K562 (cell line): ENCODE results near the gene FMNL2. TPM values are rescaled to one million over a fixed set of nuclear protein-coding genes. Genes with fewer than 3 reads are reported as not detected.

ENCODE experiments used
- ATAC-seq: fragments of 200-7000 bp; cut with Tn5 transposase; 3 replicates; pipeline ENCODE4 v1.9.1; 2020; ENCODE audit warnings: moderate library complexity
- BruUV-seq: library from RNA; stranded (reverse); fragments of 400-500 nt; replicated peaks from 2 replicates; lab custom pipeline; 2021; lab: Mats Ljungman, UMichigan
- CTCF ChIA-PET: fragments of 300-600 bp; formaldehyde crosslinking; extraction: SDS; loops from one replicate; lab custom pipeline; 2021; ENCODE audit warnings: low intra/inter-chr PET ratio; lab: Yijun Ruan, JAX
- POLR2A ChIA-PET: fragments of 300-600, 350-650 bp; sonication (Branson Sonifier 250); formaldehyde crosslinking; extraction: SDS; loops from one replicate; lab custom pipeline; 2021; ENCODE audit warnings: antibody characterized with exemption, inconsistent platforms; lab: Yijun Ruan, JAX
- DNase-seq, 4 experiments: peaks; one replicate each; pipeline versions ENCODE4 v3.0.0 to v3.0.0-alpha.2; 2011 to 2018; ENCODE audit warnings: low spot score in 3 of 4, mixed read lengths in 3 of 4; ENCODE audit errors: extremely low read depth in 1 of 4
- FAIRE-seq: peaks from 2 replicates; lab custom pipeline; 2011; peaks lifted over from hg19 to GRCh38; lab: Jason Lieb, UNC
- H2AFZ ChIP-seq: 2 replicates; pipeline ENCODE4 v1.6.0; 2011; ENCODE audit warnings: low read depth, low read length, control low read depth, inconsistent platforms
- H3K27ac ChIP-seq: fragments of 200-600 bp; 3 replicates; pipeline ENCODE4 v1.8.0; 2011; ENCODE audit warnings: low read depth, mild to moderate bottlenecking, control low read depth, inconsistent platforms, low read length, moderate library complexity, mixed read lengths; ENCODE audit errors: extremely low read depth
- H3K27me3 ChIP-seq, 2 experiments: fragments of 300-600 bp in 1 of 2; 2 replicates in 1 of 2; 3 replicates in 1 of 2; pipeline versions ENCODE4 v1.6.0 to v1.8.0; 2011; ENCODE audit warnings: inconsistent platforms in 2 of 2, low read length in 2 of 2, mild to moderate bottlenecking in 1 of 2, mixed read lengths in 1 of 2, moderate library complexity in 1 of 2; ENCODE audit not compliant: control insufficient read depth in 2 of 2, insufficient read depth in 2 of 2
- H3K36me3 ChIP-seq: fragments of 300-600 bp; 3 replicates; pipeline ENCODE4 v1.8.0; 2011; ENCODE audit warnings: mild to moderate bottlenecking, low read length, inconsistent platforms; ENCODE audit not compliant: control insufficient read depth, insufficient read depth
- H3K4me1 ChIP-seq, 2 experiments: fragments of 200-600 bp in 1 of 2; replicated peaks in 1 of 2; 2 replicates in 1 of 2; 3 replicates in 1 of 2; pipeline versions ENCODE4 v1.5.1 to v1.8.0; 2011; ENCODE audit warnings: inconsistent platforms in 2 of 2, low read length in 2 of 2, mild to moderate bottlenecking in 1 of 2, mixed read lengths in 1 of 2, moderate library complexity in 1 of 2; ENCODE audit not compliant: control insufficient read depth in 2 of 2, insufficient read depth in 2 of 2
- H3K4me2 ChIP-seq: 2 replicates; pipeline ENCODE4 v1.6.1; 2011; ENCODE audit warnings: low read length, control low read depth, inconsistent platforms, mixed read lengths; ENCODE audit not compliant: insufficient read depth
- H3K4me3 ChIP-seq: fragments of 200-600 bp; sonication (generic), shearing (Covaris generic); 2 replicates; pipeline ENCODE4 v1.5.1; 2016; ENCODE audit warnings: control low read depth, inconsistent platforms
- H3K79me2 ChIP-seq: fragments of 200-600 bp; 3 replicates; pipeline ENCODE4 v1.8.0; 2011; ENCODE audit warnings: low read length, inconsistent platforms; ENCODE audit not compliant: control insufficient read depth, insufficient read depth
- H3K9ac ChIP-seq, 2 experiments: 2 replicates each; pipeline versions ENCODE4 v1.6.0 to v1.6.1; 2011; ENCODE audit warnings: low read depth in 2 of 2, low read length in 2 of 2, control low read depth in 1 of 2, inconsistent platforms in 1 of 2, mild to moderate bottlenecking in 1 of 2, mixed read lengths in 1 of 2; ENCODE audit not compliant: insufficient read depth in 1 of 2
- H3K9me1 ChIP-seq: one replicate; pipeline ENCODE4 v1.6.0; 2011; ENCODE audit warnings: inconsistent platforms, mild to moderate bottlenecking, low read length, moderate library complexity; ENCODE audit not compliant: control insufficient read depth, insufficient read depth
- H3K9me3 ChIP-seq: replicated peaks from 2 replicates; pipeline ENCODE4 v1.5.1; 2011; ENCODE audit warnings: low read depth, low read length, inconsistent platforms; ENCODE audit not compliant: control insufficient read depth, insufficient read depth
- H4K20me1 ChIP-seq: replicated peaks from 2 replicates; pipeline ENCODE4 v1.6.1; 2011; ENCODE audit warnings: low read length, inconsistent platforms, mixed read lengths; ENCODE audit not compliant: control insufficient read depth, insufficient read depth
- CBX5 ChIP-seq: IDR thresholded peaks from 2 replicates; pipeline ENCODE4 v1.6.1; 2014; ENCODE audit warnings: low read depth, borderline replicate concordance
- NFIC ChIP-seq: fragments of 450-650 bp; IDR thresholded peaks from 2 replicates; pipeline ENCODE4 v1.6.1; 2017; ENCODE audit warnings: mild to moderate bottlenecking, inconsistent platforms
- NFIX ChIP-seq: fragments of 250-450 bp; sonication (Bioruptor Pico); IDR thresholded peaks from 2 replicates; pipeline ENCODE4 v1.4.0; 2020; ENCODE audit warnings: low read depth, mild to moderate bottlenecking, moderate library complexity
- ZBTB33 ChIP-seq: sonication (generic); formaldehyde crosslinking; IDR thresholded peaks from 2 replicates; pipeline ENCODE4 v1.8.1; 2023; ENCODE audit warnings: mild to moderate bottlenecking, missing genetic modification reagents
- ZFPM2 ChIP-seq: fragments of 250-450 bp; sonication (Bioruptor Pico); IDR thresholded peaks from 2 replicates; pipeline ENCODE4 v1.5.1; 2022; ENCODE audit warnings: mild to moderate bottlenecking
- ZNF766 ChIP-seq: fragments of 200-800 bp; sonication (Bioruptor generic); conservative IDR thresholded peaks from 2 replicates; pipeline ENCODE4 v1.6.1; 2016; ENCODE audit warnings: missing genetic modification characterization, missing compliant biosample characterization
- WGBS: fragments of 100-300 bp; shearing (Covaris generic); methylation state at CpG from one replicate; pipeline ENCODE4 v1.1.6; 2016; ENCODE audit warnings: low coverage, mixed read lengths; ENCODE audit not compliant: insufficient coverage; ENCODE audit errors: missing lambda C conversion rate; 5-methylcytosine and 5-hydroxymethylcytosine counted together
- in situ Hi-C: fragments of 300-500 bp; cut with MboI; formaldehyde crosslinking; loops from 4 replicates; pipeline ENCODE4 v1.15.0; 2018; ENCODE audit warnings: inconsistent platforms, mixed read lengths
- intact Hi-C: fragments of 100-400 bp; cut with micrococcal nuclease; formaldehyde crosslinking; loops from 2 replicates; pipeline ENCODE4 v1.14.2; 2022
- polyA plus RNA-seq, 8 experiments: library from polyadenylated mRNA; depleted of rRNA in 4 of 8; stranded (reverse) in 5 of 8; unstranded in 3 of 8; fragments of >200 nt; fragmentation: Nextera tagmentation in 2 of 8; fragmentation: Illumina TruSeq in 1 of 8; extraction: Ambion mirVana in 2 of 8; extraction: Trizol in 1 of 8; gene quantifications; 2 replicates each; pipeline versions ENCODE4 v1.2.1 to v1.2.3, GENCODE V29; 2011 to 2014; ENCODE audit warnings: inconsistent platforms in 1 of 8, missing spikeins in 1 of 8
- total RNA-seq, 7 experiments: library from RNA; depleted of rRNA in 6 of 7; stranded (reverse); fragments of >200 nt in 6 of 7; fragmentation: Illumina TruSeq in 2 of 7; extraction: Trizol in 2 of 7; gene quantifications; 2 replicates each; pipeline versions ENCODE4 v1.2.1 to v1.2.3, GENCODE V29; 2011 to 2021; ENCODE audit warnings: low replicate concordance in 1 of 7

Gene FMNL2
- total and polyA plus RNA-seq, 9 of the 15 experiments (the other 6 are each of a cell fraction or from before 2014, with no cell fraction given) = 0.15 to 0.49 (median 0.24) TPM; not detected in 1

GRCh38 chr2:152544638-152545037, 209.7 kb downstream of the FMNL2 start:
- Histone ChIP-seq H3K9me3 (no peaks in the 10 kb centered on the region), H3K79me2 (no peaks in the 10 kb centered on the region), H2AFZ (no peak overlapping the region), H3K4me2 (no peak overlapping the region), H3K4me3 (no peak overlapping the region), H3K27ac (no peak overlapping the region), H3K9me1 (no peaks in the 10 kb centered on the region), H3K27me3 (peaks cover 4 to 19% of the 10 kb centered on the region in 2 experiments; a peak in 4 of 5 replicates), H3K4me1 (no peaks in the 10 kb centered on the region), H3K9ac (no peak overlapping the region)
- ATAC-seq (no peak), DNase-seq (no peak), FAIRE-seq (no peak)
- CTCF ChIA-PET = no interaction called here
- in situ Hi-C loops = no loop called here
- no TSS peak for BruUV-seq
- TF ChIP-seq NFIX (CRISPR knock-in tag) = peak; percentile 28; the same call in 1 of the 2 replicates
- peak; percentile 88 for TF ChIP-seq NFIC
- no peak for TF ChIP-seq ZBTB33 (CRISPR knock-in tag)
- no peak for TF ChIP-seq ZNF766 (CRISPR knock-in tag)
- no peak for TF ChIP-seq ZFPM2
- no peak for TF ChIP-seq CBX5
- TF ChIP-seq, all 486 proteins: peak for 2
- POLR2A ChIA-PET = no interaction called here
- 0% methylated on average over 2 of the region's 2 CpGs for WGBS
- intact Hi-C loops = no loop called here
- Histone ChIP-seq H3K36me3 (no peaks in the 10 kb centered on the region), H4K20me1 (no peaks in the 10 kb centered on the region)
